IMR-90 (cell line): Measurements from ENCODE around the gene ATXN10. TPM values are rescaled to one million over a fixed set of nuclear protein-coding genes. Genes with fewer than 3 reads are reported as not detected.

Experiments used
- ATAC-seq: fragments of 200-7000 bp; cut with Tn5 transposase; 2 replicates; pipeline ENCODE4 v1.9.1; 2020; ENCODE audit warnings: low read depth, mild to moderate bottlenecking, moderate library complexity
- BruUV-seq: library from RNA; stranded (reverse); fragments of 400-500 nt; replicated peaks from 2 replicates; lab custom pipeline; 2021; lab: Mats Ljungman, UMichigan
- CTCF ChIA-PET: fragments of 300-600 bp; formaldehyde crosslinking; extraction: SDS; loops from one replicate; lab custom pipeline; 2021; ENCODE audit warnings: antibody characterized with exemption; lab: Yijun Ruan, JAX
- POLR2A ChIA-PET: fragments of 300-600 bp; sonication (Branson Sonifier 250); formaldehyde crosslinking; loops from one replicate; lab custom pipeline; 2022; ENCODE audit warnings: antibody characterized with exemption; ENCODE audit not compliant: unreplicated experiment; lab: Charles Lee
- DNase-seq: peaks from one replicate; pipeline ENCODE4 v3.0.0; 2013
- H2AFZ ChIP-seq: replicated peaks from 2 replicates; pipeline ENCODE3; 2013; ENCODE audit warnings: low read length, mild to moderate bottlenecking; ENCODE audit not compliant: poor library complexity
- H2AK5ac ChIP-seq: 2 replicates; pipeline ENCODE4 v1.6.1; 2013; ENCODE audit warnings: low read depth, low read length, inconsistent platforms
- H2AK9ac ChIP-seq: replicated peaks from 2 replicates; pipeline ENCODE3; 2013; ENCODE audit warnings: mild to moderate bottlenecking, low read depth, low read length, moderate library complexity; ENCODE audit not compliant: poor library complexity
- H2BK120ac ChIP-seq: 2 replicates; pipeline ENCODE4 v1.6.1; 2013; ENCODE audit warnings: low read depth, low read length, inconsistent platforms
- H2BK15ac ChIP-seq: 3 replicates; pipeline ENCODE4 v1.6.1; 2013; ENCODE audit warnings: low read depth, low read length, inconsistent platforms
- H2BK20ac ChIP-seq: 2 replicates; pipeline ENCODE4 v1.6.1; 2013; ENCODE audit warnings: low read depth, mild to moderate bottlenecking, inconsistent platforms, low read length, moderate library complexity
- H2BK5ac ChIP-seq: 2 replicates; pipeline ENCODE4 v1.6.1; 2013; ENCODE audit warnings: mild to moderate bottlenecking, low read depth, low read length, inconsistent platforms; ENCODE audit not compliant: poor library complexity, severe bottlenecking
- H3K14ac ChIP-seq: replicated peaks from 2 replicates; pipeline ENCODE4 v1.6.1; 2013; ENCODE audit warnings: low read depth, low read length, inconsistent platforms
- H3K18ac ChIP-seq: 2 replicates; pipeline ENCODE4 v1.6.1; 2013; ENCODE audit warnings: low read depth, low read length, control low read depth
- H3K23ac ChIP-seq: 2 replicates; pipeline ENCODE4 v1.6.1; 2013; ENCODE audit warnings: low read depth, low read length, inconsistent platforms
- H3K27ac ChIP-seq: 2 replicates; pipeline ENCODE4 v1.5.1; 2013; ENCODE audit warnings: mild to moderate bottlenecking, control low read depth, low read length; ENCODE audit not compliant: insufficient read depth
- H3K27me3 ChIP-seq: 2 replicates; pipeline ENCODE4 v1.6.1; 2013; ENCODE audit warnings: low read length; ENCODE audit not compliant: control insufficient read depth, insufficient read depth
- H3K36me3 ChIP-seq: 2 replicates; pipeline ENCODE4 v1.6.1; 2013; ENCODE audit warnings: low read length, mixed read lengths; ENCODE audit not compliant: control insufficient read depth, insufficient read depth
- H3K4ac ChIP-seq: 2 replicates; pipeline ENCODE4 v1.6.1; 2013; ENCODE audit warnings: low read depth, low read length, inconsistent platforms
- H3K4me1 ChIP-seq: 2 replicates; pipeline ENCODE4 v1.6.1; 2013; ENCODE audit warnings: low read length, mixed read lengths; ENCODE audit not compliant: control insufficient read depth, insufficient read depth
- H3K4me2 ChIP-seq: 2 replicates; pipeline ENCODE4 v1.6.1; 2013; ENCODE audit warnings: low read depth, mild to moderate bottlenecking, control low read depth, low read length, moderate library complexity
- H3K4me3 ChIP-seq: 2 replicates; pipeline ENCODE4 v1.5.1; 2013; ENCODE audit warnings: low read depth, mild to moderate bottlenecking, control low read depth, low read length, moderate library complexity; ENCODE audit not compliant: insufficient read depth
- H3K56ac ChIP-seq: 2 replicates; pipeline ENCODE4 v1.6.1; 2013; ENCODE audit warnings: low read length, inconsistent platforms; ENCODE audit not compliant: insufficient read depth; ENCODE audit errors: extremely low read depth
- H3K79me1 ChIP-seq, 2 experiments: 2 replicates each; pipeline ENCODE4 v1.6.1; 2013; ENCODE audit warnings: low read length in 2 of 2, inconsistent platforms in 1 of 2, low read depth in 1 of 2
- H3K9ac ChIP-seq: 2 replicates; pipeline ENCODE4 v1.6.1; 2013; ENCODE audit warnings: low read depth, low read length, control low read depth
- H3K9me1 ChIP-seq: 2 replicates; pipeline ENCODE4 v1.6.1; 2013; ENCODE audit warnings: low read length, inconsistent platforms; ENCODE audit not compliant: insufficient read depth
- H3K9me3 ChIP-seq: 2 replicates; pipeline ENCODE4 v1.6.1; 2013; ENCODE audit warnings: low read length; ENCODE audit not compliant: control insufficient read depth, insufficient read depth
- H4K20me1 ChIP-seq: 2 replicates; pipeline ENCODE4 v1.6.1; 2013; ENCODE audit warnings: low read length, inconsistent platforms; ENCODE audit not compliant: insufficient read depth
- H4K5ac ChIP-seq: 2 replicates; pipeline ENCODE4 v1.6.1; 2013; ENCODE audit warnings: mild to moderate bottlenecking, low read depth, low read length, control low read depth
- H4K8ac ChIP-seq, 2 experiments: 2 replicates each; pipeline ENCODE4 v1.6.1; 2013; ENCODE audit warnings: low read depth in 2 of 2, low read length in 2 of 2, control low read depth in 1 of 2, inconsistent platforms in 1 of 2
- H4K91ac ChIP-seq: 2 replicates; pipeline ENCODE4 v1.6.1; 2013; ENCODE audit warnings: low read depth, low read length, inconsistent platforms; ENCODE audit not compliant: insufficient read depth
- MXI1 ChIP-seq: IDR thresholded peaks from 2 replicates; pipeline ENCODE4 v1.6.1; 2012; ENCODE audit warnings: low read depth, mild to moderate bottlenecking, low read length, moderate library complexity, borderline replicate concordance
- WGBS, 2 experiments: methylation state at CpG; one replicate each; pipeline versions ENCODE4 v1.1.5 to v1.1.7; 2013; ENCODE audit warnings: missing lambda C conversion rate in 2 of 2; ENCODE audit not compliant: insufficient read length in 1 of 2; ENCODE audit errors: extremely low coverage in 2 of 2; 5-methylcytosine and 5-hydroxymethylcytosine counted together
- dilution Hi-C: fragments of 300-500 bp; cut with HindIII; formaldehyde crosslinking; loops from one replicate; pipeline ENCODE4 v1.14.3; 2018; ENCODE audit warnings: low sequenced_read_pairs; ENCODE audit not compliant: unreplicated experiment
- in situ Hi-C: fragments of 300-500 bp; cut with MboI; formaldehyde crosslinking; loops from 3 replicates; pipeline ENCODE4 v1.14.3; 2019; ENCODE audit warnings: low sequenced_read_pairs, inconsistent platforms, mixed read lengths
- intact Hi-C: fragments of 100-400 bp; cut with micrococcal nuclease; formaldehyde crosslinking; loops from 2 replicates; pipeline ENCODE4 v1.10.0; 2022
- polyA plus RNA-seq, 3 experiments: library from polyadenylated mRNA; depleted of rRNA; stranded (reverse); fragments of >200 nt; gene quantifications; 2 replicates each; pipeline ENCODE4 v1.2.3, GENCODE V29; 2012; ENCODE audit warnings: low replicate concordance in 1 of 3
- total RNA-seq: library from RNA; depleted of rRNA; stranded (reverse); fragments of >200 nt; gene quantifications from 2 replicates; pipeline ENCODE4 v1.2.3, GENCODE V29; 2012
- TF ChIP-seq, protein P1 (sequence below): fragments of 150-350 bp; IDR thresholded peaks from 2 replicates; pipeline ENCODE4 v1.6.1; 2017; ENCODE audit warnings: mild to moderate bottlenecking, antibody characterized with exemption, low read length, low read depth

Gene ATXN10
- total and polyA plus RNA-seq, 2 of the 4 experiments (the other 2 are of a cell fraction), result 116 to 231 TPM

DNA sequence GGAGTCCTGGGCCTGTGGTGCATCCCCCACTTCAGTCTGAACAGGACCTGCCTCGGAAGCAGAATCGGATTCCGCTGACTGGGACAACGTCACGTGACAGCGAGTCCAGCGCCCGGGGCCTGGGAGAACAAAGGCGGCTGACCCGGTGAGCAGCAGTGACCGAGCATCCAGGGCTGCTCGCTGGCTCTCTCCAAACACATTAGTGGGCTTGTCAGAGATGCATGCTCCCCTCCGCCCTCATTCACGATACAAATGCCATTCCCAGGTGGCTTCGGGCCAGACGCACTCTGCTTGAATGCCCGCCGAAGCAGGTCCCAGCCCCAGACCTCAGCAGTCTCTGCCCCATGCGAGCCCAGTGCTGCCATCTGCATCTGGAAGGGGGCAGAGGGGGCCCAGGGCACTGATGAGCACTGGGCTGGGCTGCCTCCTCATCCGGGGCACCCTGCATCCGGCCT, 214.3 kb downstream of the ATXN10 start:
- Histone ChIP-seq H2BK5ac (no peak overlapping the region), H3K27me3 (peaks cover 27% of the 10 kb centered on the region), H3K23ac (no peak overlapping the region), H2AFZ (no peak overlapping the region), H3K79me1 (no peaks in the 10 kb centered on the region), H3K27ac (no peak overlapping the region), H3K14ac (no peak overlapping the region), H3K4ac (no peak overlapping the region), H3K4me1 (peaks cover 4% of the 10 kb centered on the region; the same call in 1 of the 2 replicates), H2BK120ac (no peak overlapping the region), H3K4me2 (no peak overlapping the region), H4K5ac (no peak overlapping the region), H3K9me1 (no peaks in the 10 kb centered on the region; the same call in 1 of the 2 replicates), H3K9me3 (no peaks in the 10 kb centered on the region), H3K56ac (no peak overlapping the region), H4K8ac (no peak overlapping the region), H3K18ac (no peak overlapping the region), H2BK15ac (no peak overlapping the region), H3K9ac (no peak overlapping the region), H3K36me3 (no peaks in the 10 kb centered on the region), H4K91ac (no peak overlapping the region), H2AK5ac (no peak overlapping the region), H4K20me1 (no peaks in the 10 kb centered on the region; the same call in 1 of the 2 replicates), H3K4me3 (no peak overlapping the region), H2AK9ac (no peak overlapping the region), H2BK20ac (no peak overlapping the region)
- TF ChIP-seq, protein P1, sequence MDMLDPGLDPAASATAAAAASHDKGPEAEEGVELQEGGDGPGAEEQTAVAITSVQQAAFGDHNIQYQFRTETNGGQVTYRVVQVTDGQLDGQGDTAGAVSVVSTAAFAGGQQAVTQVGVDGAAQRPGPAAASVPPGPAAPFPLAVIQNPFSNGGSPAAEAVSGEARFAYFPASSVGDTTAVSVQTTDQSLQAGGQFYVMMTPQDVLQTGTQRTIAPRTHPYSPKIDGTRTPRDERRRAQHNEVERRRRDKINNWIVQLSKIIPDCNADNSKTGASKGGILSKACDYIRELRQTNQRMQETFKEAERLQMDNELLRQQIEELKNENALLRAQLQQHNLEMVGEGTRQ, result 0 out of 2 replicates have a peak, but pooled peaks have one; percentile 7
- no peak for TF ChIP-seq MXI1
- no peak for DNase-seq
- ChIA-PET CTCF (no interaction called here), POLR2A (no interaction called here)
- WGBS, 2 experiments, result 49% methylated on average over 21 of the region's 21 CpGs; no CpG with 5 or more reads in 1 of the 2 experiments
- in situ Hi-C loops (no loop called here), intact Hi-C loops (no loop called here), dilution Hi-C loops (no loop called here)
- no peak for ATAC-seq
- BruUV-seq, result no TSS peak
